Measurements from ENCODE around the gene ZWILCH.

GRCh38 chr15:66482539-66482938 is 22.6 kb upstream of the ZWILCH start:
- TF ChIP-seq POLR2AphosphoS5 (IDR thresholded peaks at IDR 0.05) (no peak), CTCF (IDR thresholded peaks at IDR 0.05) (no peak)
